Subcutaneous abdominal adipose tissue (tissue), 5 donors: ENCODE results near the gene PCDHGA4.
"Not testable (repeated sequence)": the region's sequence is repeated elsewhere in the genome, so short reads cannot be mapped to it uniquely, and the experiment has no call there.

Experiments
- H3K27ac ChIP-seq: one replicate; pipeline ENCODE4 v1.7.0; 2013; ENCODE audit warnings: low read depth, mild to moderate bottlenecking, inconsistent platforms, low read length, moderate library complexity
- H3K27me3 ChIP-seq, 5 donors: one replicate each; pipeline ENCODE4 v1.7.0; 2013; ENCODE audit warnings: low read length in 5 of 5, inconsistent platforms in 1 of 5; ENCODE audit not compliant: control insufficient read depth in 5 of 5, insufficient read depth in 4 of 5
- H3K36me3 ChIP-seq, 5 donors: one replicate each; pipeline ENCODE4 v1.7.0; 2013; ENCODE audit warnings: low read length in 5 of 5; ENCODE audit not compliant: control insufficient read depth in 5 of 5, insufficient read depth in 5 of 5
- H3K4me1 ChIP-seq, 5 donors: one replicate each; pipeline ENCODE4 v1.7.0; 2013; ENCODE audit warnings: low read length in 5 of 5, mild to moderate bottlenecking in 3 of 5, moderate library complexity in 1 of 5; ENCODE audit not compliant: control insufficient read depth in 5 of 5, insufficient read depth in 5 of 5
- H3K4me3 ChIP-seq, 5 donors: one replicate each; pipeline ENCODE4 v1.7.0; 2013; ENCODE audit warnings: low read length in 5 of 5, low read depth in 1 of 5
- H3K9ac ChIP-seq, 5 donors: one replicate each; pipeline ENCODE4 v1.7.0; 2013; ENCODE audit warnings: low read length in 5 of 5, mild to moderate bottlenecking in 4 of 5, moderate library complexity in 3 of 5
- H3K9me3 ChIP-seq, 5 donors: one replicate each; pipeline ENCODE4 v1.7.0; 2013; ENCODE audit warnings: low read length in 5 of 5; ENCODE audit not compliant: control insufficient read depth in 5 of 5
- donor health status: healthy.
- donor health status: healthy.
- donor health status: healthy.
- donor health status: healthy.
- donor health status: healthy.

Gene PCDHGA4

GRCh38 chr5:141354900-141355469 is at the start of gene PCDHGA4:
TSS of gene PCDHGA4 (plus strand) at chr5:141355021. CDS start at chr5:141355108, 87 bp downstream.
- Histone ChIP-seq H3K36me3 (no peaks in the 10 kb centered on the region), H3K27me3 (peaks cover 0 to 19% (median 6%) of the 10 kb centered on the region in 5 donors), H3K27ac (no peak within 1 kb of the TSS), H3K4me3 (peak within 1 kb of the TSS; percentile 43 to 62 (median 57)), H3K9me3 (peaks cover 43 to 77% (median 65%) of the 10 kb centered on the region in 5 donors), H3K4me1 (peaks cover 0 to 11% (median 9%) of the 10 kb centered on the region in 5 donors), H3K9ac (no peak within 1 kb of the TSS)

DNA sequence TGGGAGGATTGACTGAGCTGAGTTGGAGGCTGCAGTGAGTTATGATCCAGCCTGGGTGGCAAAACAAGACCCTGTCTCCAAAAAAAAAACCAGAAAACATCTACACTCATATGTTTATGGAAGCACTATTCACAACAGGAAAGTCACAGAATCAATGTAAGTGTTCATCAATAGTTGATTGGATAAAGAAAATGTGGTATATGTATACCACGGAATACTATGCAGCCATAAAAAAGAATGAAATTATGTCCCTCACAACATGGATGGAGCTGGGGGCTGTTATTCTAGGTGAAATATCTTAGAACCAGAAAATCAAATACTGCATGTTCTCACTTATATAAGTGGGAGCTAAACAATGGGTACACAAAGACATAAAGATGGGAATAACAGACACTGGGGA is 48.2 kb upstream of the PCDHGA4 start:
- no peak overlapping the region for H3K27ac ChIP-seq
- no peaks in the 10 kb centered on the region for H3K4me1 ChIP-seq
- H3K9ac ChIP-seq = no peak overlapping the region
- no peaks in the 10 kb centered on the region for H3K36me3 ChIP-seq
- peak overlapping the region in 2 of 5 donors; percentile 32 to 39 for H3K4me3 ChIP-seq
- H3K9me3 ChIP-seq = peaks cover 52 to 84% (median 81%) of the 10 kb centered on the region in 5 donors
- no peaks in the 10 kb centered on the region for H3K27me3 ChIP-seq

GRCh38 chr5:141313711-141314110 is 41.1 kb upstream of the PCDHGA4 start:
- Histone ChIP-seq H3K36me3 (peaks cover 0 to 25% (median 6%) of the 10 kb centered on the region in 5 donors), H3K4me3 (no peak overlapping the region), H3K9ac (no peak overlapping the region), H3K9me3 (peaks cover 68 to 89% (median 78%) of the 10 kb centered on the region in 5 donors), H3K27me3 (no peaks in the 10 kb centered on the region), H3K27ac (no peak overlapping the region), H3K4me1 (no peaks in the 10 kb centered on the region)

DNA sequence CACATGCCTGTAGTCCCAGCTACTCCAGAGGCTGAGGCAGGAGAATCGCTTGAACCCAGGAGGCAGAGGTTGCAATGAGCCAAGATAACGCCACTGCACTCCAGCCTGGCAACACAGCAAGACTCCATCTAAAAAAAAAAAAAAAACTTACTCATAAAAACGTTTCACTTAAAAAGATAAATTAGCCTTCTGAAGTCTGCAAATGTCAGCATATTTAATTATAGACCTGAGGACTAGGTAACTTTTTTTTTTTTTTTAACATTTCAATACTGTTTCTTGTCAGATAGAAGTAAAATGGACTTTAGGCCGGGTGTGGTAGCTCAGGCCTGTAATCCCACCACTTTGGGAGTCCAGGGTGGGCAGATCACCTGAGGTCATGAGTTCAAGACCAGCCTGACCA is 37.9 kb upstream of the PCDHGA4 start:
- Histone ChIP-seq H3K36me3 (peaks cover 5 to 35% (median 17%) of the 10 kb centered on the region in 5 donors), H3K4me3 (peak overlapping the region in 1 of 5 donors; percentile 29)

DNA sequence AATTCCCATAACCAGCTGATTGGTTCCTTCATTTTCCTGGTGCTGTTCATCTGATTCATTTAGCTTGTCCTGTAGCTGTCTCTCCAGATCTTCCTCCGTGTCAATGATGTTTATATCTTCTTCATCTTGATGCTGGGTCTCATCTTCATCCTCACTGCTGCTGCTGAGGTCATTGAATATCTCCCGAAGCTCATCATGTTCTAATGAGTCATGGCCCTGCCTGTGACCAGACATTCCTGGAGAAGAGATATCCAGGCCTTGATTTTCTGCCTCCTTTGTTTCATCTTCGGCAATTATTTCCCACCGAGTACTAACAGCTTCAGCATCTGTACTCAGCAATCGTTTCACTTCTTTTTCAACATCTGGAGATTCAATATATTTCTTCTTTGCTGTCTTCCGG is 35.6 kb upstream of the PCDHGA4 start:
- Histone ChIP-seq H3K36me3 (peaks cover 5 to 35% (median 17%) of the 10 kb centered on the region in 5 donors), H3K4me1 (peaks cover 0 to 19% (median 12%) of the 10 kb centered on the region in 5 donors), H3K27me3 (no peaks in the 10 kb centered on the region), H3K9ac (no peak overlapping the region), H3K9me3 (peaks cover 50 to 63% (median 53%) of the 10 kb centered on the region in 5 donors), H3K27ac (no peak overlapping the region), H3K4me3 (peak overlapping the region; percentile 93 to 98 (median 97))

More for the DNA sequence above, 37.9 kb upstream of the PCDHGA4 start:
- H3K27me3 ChIP-seq, H3K9ac ChIP-seq, H3K27ac ChIP-seq: not testable (repeated sequence)
- Histone ChIP-seq H3K4me1 (peaks cover 0 to 19% (median 12%) of the 10 kb centered on the region in 5 donors), H3K9me3 (peaks cover 64 to 82% (median 70%) of the 10 kb centered on the region in 5 donors)

DNA sequence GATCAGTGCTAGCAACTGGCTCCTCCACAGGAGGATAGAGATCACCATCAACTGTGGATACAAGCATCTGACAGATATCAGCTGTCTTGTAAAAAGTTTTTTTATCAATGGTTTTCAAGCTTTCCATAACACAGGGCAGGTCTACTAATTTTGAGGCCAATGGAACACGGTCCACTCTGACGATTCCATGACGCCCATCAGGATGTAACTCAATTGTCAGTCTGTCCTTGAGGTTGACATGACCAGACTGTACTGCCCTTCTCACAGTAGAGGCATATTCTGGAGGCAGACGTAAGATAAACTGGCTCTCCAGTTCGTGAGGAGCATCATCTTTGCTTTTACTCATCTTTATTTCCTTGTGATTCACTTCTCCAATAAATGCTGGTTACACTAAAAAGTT is 35.1 kb upstream of the PCDHGA4 start:
- Histone ChIP-seq H3K4me3 (peak overlapping the region; percentile 93 to 98 (median 97)), H3K4me1 (peaks cover 0 to 19% (median 12%) of the 10 kb centered on the region in 5 donors), H3K36me3 (peaks cover 5 to 35% (median 17%) of the 10 kb centered on the region in 5 donors), H3K27ac (peak overlapping the region; percentile 97), H3K9ac (no peak overlapping the region), H3K27me3 (no peaks in the 10 kb centered on the region), H3K9me3 (peaks cover 45 to 58% (median 48%) of the 10 kb centered on the region in 5 donors)

GRCh38 chr5:141320225-141321169 is 34.3 kb upstream of the PCDHGA4 start, which contains the start of gene TAF7:
TSS of gene TAF7 (minus strand) at chr5:141320784. CDS start at chr5:141320044, 740 bp downstream.
- peaks cover 37 to 50% (median 40%) of the 10 kb centered on the region in 5 donors for H3K9me3 ChIP-seq
- H3K9ac ChIP-seq = peak within 1 kb of the TSS; percentile 63 to 98 (median 95)
- peak within 1 kb of the TSS; percentile 97 for H3K27ac ChIP-seq
- no peaks in the 10 kb centered on the region for H3K27me3 ChIP-seq
- peaks cover 0 to 19% (median 12%) of the 10 kb centered on the region in 5 donors for H3K4me1 ChIP-seq
- peak within 1 kb of the TSS; percentile 93 to 98 (median 97) for H3K4me3 ChIP-seq
- H3K36me3 ChIP-seq = peaks cover 5 to 27% (median 17%) of the 10 kb centered on the region in 5 donors

- no peak overlapping the region for H3K9ac ChIP-seq
- no peak overlapping the region for H3K4me3 ChIP-seq
- H3K4me1 ChIP-seq = peaks cover 0 to 28% (median 14%) of the 10 kb centered on the region in 5 donors
- no peaks in the 10 kb centered on the region for H3K27me3 ChIP-seq
- H3K36me3 ChIP-seq = peaks cover 5 to 20% (median 12%) of the 10 kb centered on the region in 5 donors
- H3K9me3 ChIP-seq = peaks cover 22 to 40% (median 31%) of the 10 kb centered on the region in 5 donors
- H3K27ac ChIP-seq = no peak overlapping the region
These were observed 32.6 kb upstream of the PCDHGA4 start for GRCh38 chr5:141322261-141322660.

DNA sequence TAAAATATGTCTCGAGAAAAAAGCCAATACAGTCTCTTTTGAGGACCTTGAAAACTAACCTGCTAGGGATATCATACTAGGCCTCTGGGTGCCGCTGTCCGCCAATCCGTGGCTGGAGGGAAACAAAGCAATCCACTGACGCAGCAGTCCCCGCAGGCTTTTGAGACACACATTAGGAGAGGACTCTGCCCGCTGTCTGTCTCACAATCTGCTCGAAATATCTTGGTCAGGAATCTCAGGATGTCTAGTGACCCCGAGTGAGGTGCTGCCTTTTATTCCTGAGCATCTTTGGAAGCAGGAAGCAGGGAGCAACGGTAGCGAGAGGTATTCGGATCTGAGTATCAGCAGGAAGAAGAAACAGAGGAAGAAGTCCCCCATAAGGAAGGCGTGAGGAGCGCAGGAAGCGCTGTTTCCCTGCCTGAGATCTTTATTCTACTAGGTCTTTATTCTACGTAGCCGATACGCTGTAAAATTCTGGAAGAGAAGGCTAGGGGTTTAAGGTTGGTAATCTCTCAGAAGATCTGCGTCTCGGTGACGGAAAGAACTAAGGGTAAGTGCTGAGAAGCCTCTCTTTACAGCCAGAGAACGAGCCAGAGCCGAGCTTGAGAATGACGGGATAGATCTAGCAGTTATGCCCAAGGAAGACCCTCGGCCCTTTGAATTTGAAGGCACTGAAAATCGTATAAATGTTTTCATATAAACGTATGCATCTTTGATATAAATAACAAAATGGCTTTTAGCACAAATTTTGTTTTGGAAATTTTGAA is 28.6 kb upstream of the PCDHGA4 start:
- Histone ChIP-seq H3K27ac (no peak overlapping the region), H3K27me3 (peaks cover 0 to 13% (median 0%) of the 10 kb centered on the region in 5 donors), H3K36me3 (no peaks in the 10 kb centered on the region), H3K9ac (peak overlapping the region in 1 of 5 donors; percentile 45), H3K9me3 (peaks cover 11 to 35% (median 26%) of the 10 kb centered on the region in 5 donors), H3K4me1 (peaks cover 0 to 12% (median 2%) of the 10 kb centered on the region in 5 donors), H3K4me3 (peak overlapping the region; percentile 56 to 81 (median 70))
